CD4-positive, alpha-beta T cell treated with Interleukin-12 subunit alpha and Interleukin-12 subunit beta, for 1 hour (primary cell): ENCODE data around the gene PHC2.
"Not testable (repeated sequence)": the region's sequence is repeated elsewhere in the genome, so short reads cannot be mapped to it uniquely, and the experiment has no call there.

Experiments used
- DNase-seq: peaks from one replicate; pipeline ENCODE4 v3.0.0-alpha.2; 2020

The PHC2 gene

DNA sequence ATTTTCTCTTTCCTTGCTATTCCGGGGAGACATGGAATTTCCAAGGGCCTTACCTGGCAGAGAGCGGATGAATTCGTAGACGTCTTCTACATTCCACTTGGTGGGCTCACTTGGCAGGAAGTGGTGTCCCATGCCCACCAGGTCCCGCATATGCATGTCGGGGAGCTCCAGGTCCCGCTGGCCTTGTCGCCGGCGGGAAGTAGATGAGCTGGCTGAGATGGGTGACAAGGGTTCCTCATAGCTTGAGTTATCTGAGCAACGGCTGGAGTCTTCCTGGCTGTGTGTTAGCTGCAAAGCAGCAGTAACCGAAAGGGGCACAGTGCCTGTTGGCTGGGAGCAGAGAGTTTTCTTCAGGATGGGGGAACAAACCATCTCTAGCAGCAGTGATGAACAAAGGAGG, 102.1 kb downstream of the PHC2 start:
- DNase-seq = no peak

DNA sequence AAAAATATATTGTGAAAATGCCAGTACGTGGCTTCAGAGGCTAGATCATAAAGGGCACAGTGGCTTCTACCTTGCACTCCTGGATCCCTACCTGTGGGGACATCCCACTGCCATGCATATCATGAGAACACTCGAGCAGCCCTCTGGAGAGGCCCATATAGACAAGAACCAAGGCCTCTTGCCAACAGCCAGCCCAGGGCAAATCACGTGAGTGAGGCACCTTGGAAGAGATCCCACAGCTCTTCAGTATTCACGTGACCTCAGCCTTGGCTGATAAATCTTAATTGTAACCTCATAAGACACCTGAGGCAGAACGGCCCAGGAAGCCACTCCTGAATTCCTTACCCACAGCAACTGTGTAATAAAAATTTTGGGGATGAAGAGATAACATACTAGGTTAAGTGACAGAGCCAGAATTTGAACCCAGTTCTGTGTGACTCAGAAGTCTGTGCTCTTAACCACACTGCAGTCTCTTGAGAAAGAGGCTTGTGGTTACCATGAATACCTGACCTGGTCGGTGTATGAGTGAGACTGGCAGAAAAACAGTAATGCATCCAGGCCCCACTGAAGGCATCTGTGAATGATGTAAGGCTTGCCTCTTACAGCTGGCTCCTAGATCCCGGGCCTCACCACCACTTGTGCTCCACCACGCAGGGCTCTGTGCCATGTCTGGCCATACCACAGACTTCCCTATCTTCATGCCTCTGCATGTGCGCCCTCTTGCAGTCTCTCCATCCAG, 103.1 kb downstream of the PHC2 start:
- no peak for DNase-seq

- no peak for DNase-seq
Measured at GRCh38 chr1:33326785-33327184, 104.1 kb downstream of the PHC2 start.

DNA sequence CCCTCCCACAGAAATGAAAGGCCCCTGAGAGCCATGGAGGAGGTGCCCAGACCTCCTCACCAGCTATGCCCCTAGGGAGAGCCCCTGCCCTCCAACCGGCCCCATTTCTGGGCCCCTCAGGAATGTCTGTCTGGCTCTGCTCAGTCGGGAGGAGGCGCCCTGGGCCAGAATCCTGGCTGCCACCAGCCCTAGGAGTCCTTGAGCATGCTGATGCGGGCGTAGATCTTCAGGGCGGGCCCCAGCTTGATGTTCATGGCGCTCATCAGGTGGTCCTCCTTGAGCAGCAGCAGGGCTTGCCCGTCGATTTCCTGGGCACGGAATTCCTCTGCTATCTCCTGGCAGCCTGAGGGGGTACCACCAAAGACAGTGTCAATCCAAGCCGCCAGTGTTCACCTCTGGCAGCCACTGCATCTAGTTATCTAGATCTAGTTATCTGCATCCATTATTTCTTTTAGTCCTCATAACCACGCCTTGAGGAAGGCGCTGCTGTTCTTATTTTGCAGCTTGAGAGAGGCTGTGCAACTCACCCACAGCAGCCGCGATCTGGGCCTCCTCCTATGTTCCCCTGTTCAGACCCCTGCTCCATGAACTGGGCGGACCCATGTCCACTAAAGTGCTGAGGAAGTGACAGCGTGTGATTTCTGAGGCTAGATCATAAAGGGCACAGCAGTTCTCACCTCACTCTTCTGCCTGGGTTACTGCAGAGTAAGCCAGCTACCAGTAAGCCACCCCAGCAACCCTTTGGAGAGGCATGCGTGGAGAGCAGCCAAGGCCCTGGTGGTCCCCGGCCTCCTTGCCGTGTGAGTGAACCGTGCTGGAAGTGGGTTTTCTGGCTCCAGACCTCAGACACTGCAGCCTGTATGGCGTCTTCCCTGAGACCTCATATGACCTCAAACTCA, 106.0 kb downstream of the PHC2 start:
- DNase-seq = no peak

DNA sequence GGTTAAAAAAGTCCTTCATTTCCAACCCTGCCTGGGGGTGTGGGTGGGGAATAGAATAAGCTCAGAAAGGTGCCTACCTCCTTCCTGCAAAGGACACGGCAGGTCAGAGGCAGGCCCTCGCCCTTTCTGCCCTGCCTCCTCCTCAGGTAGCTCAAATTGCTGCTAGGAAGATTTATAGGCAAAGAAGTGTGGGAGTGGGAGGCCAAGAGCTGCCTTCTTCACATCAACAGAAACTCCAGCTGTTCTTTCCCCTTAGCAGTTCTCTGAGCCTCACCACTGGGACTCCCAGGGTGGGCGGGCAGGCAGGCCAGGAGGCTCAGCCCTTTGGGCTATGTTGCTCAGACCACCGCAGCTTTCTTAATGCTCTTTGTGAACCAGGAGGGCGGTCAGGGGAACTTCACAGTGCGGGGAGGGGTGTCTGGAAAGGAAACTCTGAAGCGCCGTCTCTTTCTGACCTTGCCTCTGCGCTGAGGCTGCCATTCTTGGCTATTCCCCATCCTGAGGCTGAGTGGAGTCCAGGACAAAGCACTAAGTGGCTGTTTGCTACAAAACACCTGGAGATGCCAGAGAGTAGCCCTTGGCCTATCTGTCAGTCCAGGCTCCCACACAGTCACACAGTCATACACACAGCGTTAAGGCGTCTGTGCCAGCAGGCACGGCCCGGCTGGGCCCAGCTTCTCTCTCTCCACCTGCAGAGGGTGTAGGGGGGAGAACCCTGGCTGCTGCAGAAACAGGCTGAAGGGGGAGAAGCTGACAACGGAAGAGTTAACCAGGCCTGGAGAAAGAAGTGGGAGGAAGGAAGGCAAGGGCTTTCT, 107.0 kb downstream of the PHC2 start:
- DNase-seq = no peak

GRCh38 chr1:33322870-33323585, 107.9 kb downstream of the PHC2 start:
- DNase-seq = no peak

- no peak for DNase-seq
Measured at GRCh38 chr1:33322109-33322508, 108.8 kb downstream of the PHC2 start.

- no peak for DNase-seq
Measured at GRCh38 chr1:33321178-33321577, 109.7 kb downstream of the PHC2 start.

- no peak for DNase-seq
Measured at GRCh38 chr1:33320619-33321165, 110.2 kb downstream of the PHC2 start, which contains the start of gene A3GALT2. TSS of gene A3GALT2 (minus strand) at chr1:33321098. CDS start at chr1:33321098, 0 bp downstream.

DNA sequence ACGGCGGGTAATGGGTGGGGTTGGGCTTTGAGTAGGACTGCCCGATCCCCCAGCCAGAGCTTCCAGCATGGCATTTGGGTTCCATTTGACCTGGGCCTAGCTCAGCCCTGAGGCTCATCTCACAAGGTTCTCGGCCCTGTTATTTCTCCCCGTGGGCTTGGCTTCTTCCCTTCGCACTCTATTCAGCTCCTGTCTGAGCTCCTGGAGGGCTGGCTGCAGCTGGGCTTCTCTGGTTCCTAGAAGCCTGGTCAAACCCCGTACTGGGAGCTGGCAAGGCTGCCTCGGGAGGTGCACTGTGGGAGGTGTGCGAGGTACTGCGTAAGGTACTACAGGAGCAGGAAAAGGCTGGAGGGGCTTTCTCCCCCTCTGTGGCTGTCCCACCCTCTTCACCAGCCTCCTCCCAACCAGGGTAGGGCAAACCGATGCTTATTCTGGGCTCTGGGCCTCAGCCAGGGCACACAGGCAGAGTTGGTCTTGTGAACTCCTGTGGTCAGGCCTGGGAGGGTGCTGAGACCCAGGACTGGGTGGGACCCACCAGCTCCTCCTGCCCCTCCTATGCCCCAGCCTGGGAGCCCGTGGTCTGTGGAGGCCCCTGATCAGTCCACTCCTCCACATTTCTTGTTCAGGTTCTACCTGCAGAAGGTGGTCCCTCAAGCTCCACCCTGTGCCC, 110.8 kb downstream of the PHC2 start:
- no peak for DNase-seq

DNA sequence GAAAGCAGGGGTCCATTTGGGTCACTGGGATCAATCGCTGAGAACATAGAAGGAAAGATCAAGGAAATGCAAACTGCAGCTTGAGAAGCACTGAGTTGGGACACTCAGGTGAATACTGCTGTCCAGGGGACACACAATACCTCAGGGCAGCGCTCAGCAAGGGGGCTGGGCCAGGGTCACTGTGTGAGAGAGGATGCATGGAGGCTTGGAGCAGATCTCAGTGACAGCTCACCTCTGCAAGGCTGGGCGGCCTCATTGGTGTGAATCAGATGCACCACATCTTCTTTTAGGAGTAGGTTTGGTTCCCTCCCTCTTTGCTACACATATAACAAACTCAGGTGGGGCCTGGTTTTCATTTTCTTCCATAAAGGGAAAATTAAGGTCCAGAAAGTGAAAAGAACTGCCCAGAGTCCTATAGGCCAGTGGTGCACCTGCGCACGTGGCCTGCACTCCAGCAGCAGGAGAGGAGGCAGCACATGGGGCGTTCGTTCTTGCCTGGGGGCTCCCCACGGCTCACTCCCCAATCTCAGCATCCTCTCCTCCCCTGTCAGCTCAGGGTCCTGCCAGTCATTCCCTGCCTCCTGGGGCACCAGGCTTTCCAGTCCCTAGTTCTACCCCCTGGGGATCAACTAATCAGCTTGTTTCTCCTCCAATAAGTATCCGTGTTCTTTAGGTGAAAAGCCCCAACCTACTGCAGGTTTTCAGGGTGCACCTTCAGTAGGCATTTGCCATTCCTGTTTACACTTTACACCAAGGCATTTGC, 111.5 kb downstream of the PHC2 start:
- DNase-seq = no peak

GRCh38 chr1:33317946-33318345, 112.9 kb downstream of the PHC2 start:
- no peak for DNase-seq

- DNase-seq = no peak
Measured at GRCh38 chr1:33317354-33317753, 113.5 kb downstream of the PHC2 start.

DNA sequence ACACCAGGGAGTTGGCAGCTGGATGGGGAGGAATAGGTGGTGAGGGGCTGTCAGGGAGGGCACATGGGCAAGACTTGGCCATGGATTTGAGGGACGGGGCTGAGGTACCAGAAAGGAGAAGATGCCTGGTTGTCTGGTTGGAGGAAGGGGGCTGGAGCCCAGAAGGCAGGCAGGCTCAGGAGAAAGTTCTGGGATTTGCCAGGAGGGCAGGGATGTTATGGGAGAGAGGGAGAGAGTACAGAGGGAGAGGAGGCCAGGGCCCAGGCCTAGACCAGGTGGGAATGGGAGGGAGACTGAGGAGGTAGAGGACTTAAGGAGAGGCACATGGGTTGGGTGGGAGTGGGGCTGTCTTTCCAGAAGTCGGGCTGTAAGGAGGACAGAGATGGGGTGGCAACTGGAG, 114.3 kb downstream of the PHC2 start:
- DNase-seq = no peak

DNA sequence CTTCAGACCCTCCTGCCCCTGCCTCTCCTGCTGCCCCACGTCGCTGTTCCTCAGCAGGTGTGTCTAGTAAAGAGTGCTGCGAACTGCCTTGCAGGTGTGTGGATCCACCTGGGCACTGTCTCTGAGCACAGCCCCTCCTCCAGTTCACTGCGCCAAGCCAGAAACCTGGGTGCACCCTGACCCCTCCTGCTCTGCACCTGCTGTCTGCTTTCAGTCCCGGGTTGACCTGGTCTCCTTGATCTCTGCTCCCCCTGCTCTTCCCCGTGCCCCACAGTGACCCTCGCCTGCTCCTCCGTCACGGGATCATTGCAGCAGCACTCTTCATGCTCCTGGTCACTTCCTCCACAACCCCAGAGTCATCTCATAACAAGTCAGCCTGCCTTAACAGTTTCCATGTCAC, 116.5 kb downstream of the PHC2 start:
- no peak for DNase-seq

DNA sequence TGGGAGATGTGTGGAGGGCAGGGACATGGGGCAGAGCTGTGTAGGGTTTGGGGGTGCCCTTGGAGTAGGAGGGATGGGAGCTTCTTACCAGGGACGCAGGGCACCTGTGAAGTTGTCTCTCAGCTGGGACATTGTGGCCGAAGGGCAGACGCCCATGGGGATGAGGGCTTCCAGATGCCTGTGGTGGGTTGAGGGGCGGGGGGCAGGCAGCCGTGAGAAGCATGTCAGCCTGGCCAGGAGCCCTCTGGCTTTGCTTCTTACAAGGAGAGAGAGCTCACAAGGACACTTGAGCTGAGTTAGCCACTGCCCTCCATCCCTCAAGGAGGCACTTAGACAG, 118.5 kb downstream of the PHC2 start:
- no peak for DNase-seq

GRCh38 chr1:33311706-33312412, 119.0 kb downstream of the PHC2 start:
- no peak for DNase-seq

DNA sequence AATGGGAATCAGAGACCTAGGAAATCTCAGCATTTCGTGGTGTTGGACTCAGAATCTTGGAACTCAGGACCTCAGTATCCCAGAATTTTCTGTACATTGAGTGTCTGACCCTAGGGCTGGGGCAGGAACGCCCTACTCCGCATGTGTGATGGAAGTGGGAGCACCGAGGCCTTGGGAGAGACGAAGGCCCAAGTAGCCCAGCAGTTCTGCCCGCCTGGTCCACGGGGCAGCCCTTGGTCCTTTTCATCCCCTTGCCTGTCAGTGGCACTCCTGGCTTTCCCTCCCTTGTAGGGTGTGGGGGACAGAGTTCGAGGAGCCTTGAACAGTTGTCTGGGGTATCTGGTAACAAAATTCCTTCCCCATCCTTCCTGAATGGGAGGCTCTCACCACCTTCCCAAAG, 120.2 kb downstream of the PHC2 start:
- DNase-seq = no peak

- not testable (repeated sequence) for DNase-seq
Measured at GRCh38 chr1:33309351-33309750, 121.5 kb downstream of the PHC2 start.

- DNase-seq = no peak
Measured at GRCh38 chr1:33307494-33307864, 123.4 kb downstream of the PHC2 start.
